Measurements from ENCODE around the gene CCNK.

Gene CCNK

GRCh38 chr14:99508896-99509629 is 27.9 kb downstream of the CCNK start:
- DNase-seq, result no peak

- DNase-seq, result no peak
Observed at GRCh38 chr14:99509871-99510555, 28.8 kb downstream of the CCNK start.

- no peak for DNase-seq
Observed at GRCh38 chr14:99510556-99511139, 29.4 kb downstream of the CCNK start.

- DNase-seq, result no peak
Observed at GRCh38 chr14:99511421-99512109, 30.4 kb downstream of the CCNK start.

GRCh38 chr14:99512110-99512449 is 30.9 kb downstream of the CCNK start:
- DNase-seq, result no peak

- DNase-seq, result no peak
Observed at GRCh38 chr14:99512571-99513182, 31.5 kb downstream of the CCNK start.

GRCh38 chr14:99513183-99513694 is 32.0 kb downstream of the CCNK start:
- no peak for DNase-seq

- peak in 3 of 4 experiments; percentile 26 to 40 (median 27) for DNase-seq
Observed at GRCh38 chr14:99513946-99514551, 32.8 kb downstream of the CCNK start.

- no peak for DNase-seq
Observed at GRCh38 chr14:99514552-99515300, 33.5 kb downstream of the CCNK start.

- no peak for DNase-seq
Observed at GRCh38 chr14:99515301-99516155, 34.3 kb downstream of the CCNK start.

GRCh38 chr14:99516156-99516870 is 35.1 kb downstream of the CCNK start:
- DNase-seq, result no peak

GRCh38 chr14:99516871-99517642 is 35.8 kb downstream of the CCNK start:
- DNase-seq, result no peak

GRCh38 chr14:99517643-99518381 is 36.6 kb downstream of the CCNK start:
- DNase-seq, result no peak

- peak; percentile 64 to 86 (median 78) for DNase-seq
Observed at GRCh38 chr14:99518441-99519346, 37.5 kb downstream of the CCNK start.

- no peak for DNase-seq
Observed at GRCh38 chr14:99519347-99519881, 38.2 kb downstream of the CCNK start.

GRCh38 chr14:99519931-99520421 is 38.8 kb downstream of the CCNK start:
- no peak for DNase-seq

Measured in suppressor macrophage (primary cell).